Activated T-cell treated with anti-CD3 and anti-CD28 coated beads for 24 hours (primary cell): ENCODE data around the gene SLC6A8.
"Not testable (repeated sequence)": the region's sequence is repeated elsewhere in the genome, so short reads cannot be mapped to it uniquely, and the experiment has no call there.

Experiments used
- DNase-seq: peaks from one replicate; pipeline ENCODE4 v3.0.0-alpha.2; 2020; ENCODE audit warnings: low read depth

The SLC6A8 gene

GRCh38 chrX:153693216-153694086 is 5.7 kb downstream of the SLC6A8 start:
- no peak for DNase-seq

GRCh38 chrX:153694256-153694655 is 6.5 kb downstream of the SLC6A8 start:
- DNase-seq = not testable (repeated sequence)

- DNase-seq = no peak
Measured at GRCh38 chrX:153694687-153695270, 7.1 kb downstream of the SLC6A8 start.

GRCh38 chrX:153696100-153696499 is 8.4 kb downstream of the SLC6A8 start:
- no peak for DNase-seq

- not testable (repeated sequence) for DNase-seq
Measured at GRCh38 chrX:153696538-153696937, 8.8 kb downstream of the SLC6A8 start.

- not testable (repeated sequence) for DNase-seq
Measured at GRCh38 chrX:153696986-153697722, 9.4 kb downstream of the SLC6A8 start.

- no peak for DNase-seq
Measured at GRCh38 chrX:153697924-153698865, 10.5 kb downstream of the SLC6A8 start.

- not testable (repeated sequence) for DNase-seq
Measured at GRCh38 chrX:153699210-153699783, 11.6 kb downstream of the SLC6A8 start.

GRCh38 chrX:153699784-153700371 is 12.2 kb downstream of the SLC6A8 start:
- not testable (repeated sequence) for DNase-seq

GRCh38 chrX:153700376-153700945 is 12.7 kb downstream of the SLC6A8 start:
- DNase-seq = no peak

- DNase-seq = no peak
Measured at GRCh38 chrX:153700967-153701366, 13.2 kb downstream of the SLC6A8 start.

- no peak for DNase-seq
Measured at GRCh38 chrX:153701706-153702105, 14.0 kb downstream of the SLC6A8 start.

- no peak for DNase-seq
Measured at GRCh38 chrX:153702336-153703035, 14.8 kb downstream of the SLC6A8 start.

- DNase-seq = no peak
Measured at GRCh38 chrX:153703036-153703370, 15.3 kb downstream of the SLC6A8 start.

- no peak for DNase-seq
Measured at GRCh38 chrX:153704021-153704526, 16.3 kb downstream of the SLC6A8 start.

GRCh38 chrX:153704631-153705402 is 17.1 kb downstream of the SLC6A8 start:
- DNase-seq = not testable (repeated sequence)

GRCh38 chrX:153705403-153706060 is 17.8 kb downstream of the SLC6A8 start:
- DNase-seq = not testable (repeated sequence)

- DNase-seq = no peak
Measured at GRCh38 chrX:153706799-153707198, 19.1 kb downstream of the SLC6A8 start.
